ENCODE results near the gene IGLL5.

Gene IGLL5

GRCh38 chr22:22888571-22889353 lies 1.1 kb downstream of the IGLL5 start:
- Histone ChIP-seq H3K36me3 (ENCODE audit: control insufficient read depth, insufficient read depth, low read length) (no peaks in the 10 kb centered on the region), H3K27ac (ENCODE audit: low read depth, low read length) (no peak overlapping the region), H3K9ac (ENCODE audit: low read depth, low read length) (no peak overlapping the region), H3K27me3 (ENCODE audit: control insufficient read depth, insufficient read depth, low read length) (peaks cover 42% of the 10 kb centered on the region), H3K4me3 (ENCODE audit: low read depth, low read length) (no peak overlapping the region), H3K4me1 (ENCODE audit: control insufficient read depth, insufficient read depth, low read length) (no peaks in the 10 kb centered on the region), H3K9me3 (ENCODE audit: control insufficient read depth, insufficient read depth, low read length) (no peaks in the 10 kb centered on the region)

GRCh38 chr22:22890085-22890484 lies 2.5 kb downstream of the IGLL5 start:
- H3K4me3 ChIP-seq (ENCODE audit: low read depth, low read length): no peak overlapping the region
- no peaks in the 10 kb centered on the region for H3K4me1 ChIP-seq (ENCODE audit: control insufficient read depth, insufficient read depth, low read length)
- no peaks in the 10 kb centered on the region for H3K9me3 ChIP-seq (ENCODE audit: control insufficient read depth, insufficient read depth, low read length)
- no peak overlapping the region for H3K27ac ChIP-seq (ENCODE audit: low read depth, low read length)
- H3K9ac ChIP-seq (ENCODE audit: low read depth, low read length): no peak overlapping the region
- H3K27me3 ChIP-seq (ENCODE audit: control insufficient read depth, insufficient read depth, low read length): peaks cover 47% of the 10 kb centered on the region
- no peaks in the 10 kb centered on the region for H3K36me3 ChIP-seq (ENCODE audit: control insufficient read depth, insufficient read depth, low read length)

DNA sequence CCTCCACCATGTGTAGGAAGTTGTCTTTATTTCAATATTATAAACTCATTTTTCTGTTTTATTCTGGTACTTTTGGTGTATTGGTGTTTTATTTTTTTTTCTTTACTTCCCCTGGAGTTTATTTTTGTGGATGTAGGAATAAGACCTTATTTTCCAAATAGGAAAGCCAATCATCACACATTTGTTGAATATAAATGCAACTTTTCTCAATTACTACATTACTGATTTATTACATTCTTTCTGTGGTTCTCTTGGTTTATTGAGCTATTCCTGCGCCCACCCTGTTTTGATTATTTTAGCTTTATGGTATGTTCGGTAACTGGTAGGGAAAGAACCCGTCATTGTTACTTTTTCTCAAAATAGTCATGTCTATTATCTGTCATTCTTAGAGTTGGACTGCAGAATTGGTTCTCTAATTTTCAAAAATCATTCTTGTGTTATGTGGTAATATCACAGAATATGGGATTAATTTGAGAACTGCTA lies 3.6 kb downstream of the IGLL5 start:
- Histone ChIP-seq H3K36me3 (ENCODE audit: control insufficient read depth, insufficient read depth, low read length) (no peaks in the 10 kb centered on the region), H3K4me1 (ENCODE audit: control insufficient read depth, insufficient read depth, low read length) (no peaks in the 10 kb centered on the region), H3K27me3 (ENCODE audit: control insufficient read depth, insufficient read depth, low read length) (peaks cover 48% of the 10 kb centered on the region), H3K9me3 (ENCODE audit: control insufficient read depth, insufficient read depth, low read length) (no peaks in the 10 kb centered on the region), H3K27ac (ENCODE audit: low read depth, low read length) (no peak overlapping the region), H3K9ac (ENCODE audit: low read depth, low read length) (no peak overlapping the region), H3K4me3 (ENCODE audit: low read depth, low read length) (no peak overlapping the region)

- H3K36me3 ChIP-seq (ENCODE audit: control insufficient read depth, insufficient read depth, low read length): no peaks in the 10 kb centered on the region
- no peak overlapping the region for H3K27ac ChIP-seq (ENCODE audit: low read depth, low read length)
- peaks cover 53% of the 10 kb centered on the region for H3K27me3 ChIP-seq (ENCODE audit: control insufficient read depth, insufficient read depth, low read length)
- H3K9ac ChIP-seq (ENCODE audit: low read depth, low read length): no peak overlapping the region
- no peaks in the 10 kb centered on the region for H3K9me3 ChIP-seq (ENCODE audit: control insufficient read depth, insufficient read depth, low read length)
- H3K4me1 ChIP-seq (ENCODE audit: control insufficient read depth, insufficient read depth, low read length): no peaks in the 10 kb centered on the region
- H3K4me3 ChIP-seq (ENCODE audit: low read depth, low read length): no peak overlapping the region
Observed at GRCh38 chr22:22892096-22893052, 4.8 kb downstream of the IGLL5 start.

- H3K36me3 ChIP-seq (ENCODE audit: control insufficient read depth, insufficient read depth, low read length): no peaks in the 10 kb centered on the region
- no peaks in the 10 kb centered on the region for H3K4me1 ChIP-seq (ENCODE audit: control insufficient read depth, insufficient read depth, low read length)
- peaks cover 53% of the 10 kb centered on the region for H3K27me3 ChIP-seq (ENCODE audit: control insufficient read depth, insufficient read depth, low read length)
- no peaks in the 10 kb centered on the region for H3K9me3 ChIP-seq (ENCODE audit: control insufficient read depth, insufficient read depth, low read length)
- no peak overlapping the region for H3K9ac ChIP-seq (ENCODE audit: low read depth, low read length)
- H3K27ac ChIP-seq (ENCODE audit: low read depth, low read length): no peak overlapping the region
- H3K4me3 ChIP-seq (ENCODE audit: low read depth, low read length): no peak overlapping the region
Observed at GRCh38 chr22:22893077-22893805, 5.6 kb downstream of the IGLL5 start.

DNA sequence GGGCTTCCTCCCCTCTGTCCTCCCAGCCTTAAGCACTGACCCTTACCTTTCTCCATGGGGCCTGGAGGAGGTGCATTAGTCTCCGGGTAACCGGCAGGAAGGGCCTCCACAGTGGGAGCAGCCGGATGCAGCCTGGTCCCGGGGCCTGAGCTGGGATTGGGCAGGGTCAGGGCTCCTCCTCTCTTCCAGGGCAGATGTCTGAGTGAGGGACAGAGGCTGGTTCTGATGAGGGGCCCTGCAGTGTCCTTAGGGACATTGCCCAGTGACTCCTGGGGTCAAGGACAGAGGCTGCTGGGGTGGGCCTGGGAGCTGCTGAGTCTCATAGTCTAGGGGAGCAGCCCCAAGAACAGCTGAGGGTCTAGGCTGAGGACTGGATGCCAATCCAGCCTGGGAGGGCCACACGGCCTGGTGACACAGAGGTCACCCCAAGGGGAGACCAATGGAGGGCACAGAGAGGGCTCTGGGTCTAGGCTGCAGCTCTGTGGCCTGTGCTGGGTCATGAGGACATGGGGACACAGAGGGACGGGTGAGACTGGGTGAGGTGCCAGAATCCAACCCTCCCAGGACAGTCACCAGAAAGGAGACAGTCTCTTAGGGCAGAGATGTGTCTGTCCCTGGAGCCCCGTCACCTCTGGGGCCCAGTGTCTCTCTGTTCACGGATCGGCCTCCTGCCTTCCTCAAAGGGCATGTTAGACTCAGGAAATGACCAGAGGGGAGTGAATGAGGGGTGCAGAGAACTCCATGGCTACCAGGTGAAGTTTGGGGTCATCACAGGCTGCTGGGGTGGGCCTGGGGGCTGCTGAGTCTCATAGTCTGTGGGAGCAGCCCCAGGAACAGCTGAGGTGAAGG lies 6.5 kb downstream of the IGLL5 start:
- Histone ChIP-seq H3K27me3 (ENCODE audit: control insufficient read depth, insufficient read depth, low read length) (peaks cover 53% of the 10 kb centered on the region), H3K4me1 (ENCODE audit: control insufficient read depth, insufficient read depth, low read length) (no peaks in the 10 kb centered on the region), H3K9me3 (ENCODE audit: control insufficient read depth, insufficient read depth, low read length) (no peaks in the 10 kb centered on the region), H3K36me3 (ENCODE audit: control insufficient read depth, insufficient read depth, low read length) (no peaks in the 10 kb centered on the region), H3K27ac (ENCODE audit: low read depth, low read length) (no peak overlapping the region), H3K4me3 (ENCODE audit: low read depth, low read length) (no peak overlapping the region), H3K9ac (ENCODE audit: low read depth, low read length) (no peak overlapping the region)

DNA sequence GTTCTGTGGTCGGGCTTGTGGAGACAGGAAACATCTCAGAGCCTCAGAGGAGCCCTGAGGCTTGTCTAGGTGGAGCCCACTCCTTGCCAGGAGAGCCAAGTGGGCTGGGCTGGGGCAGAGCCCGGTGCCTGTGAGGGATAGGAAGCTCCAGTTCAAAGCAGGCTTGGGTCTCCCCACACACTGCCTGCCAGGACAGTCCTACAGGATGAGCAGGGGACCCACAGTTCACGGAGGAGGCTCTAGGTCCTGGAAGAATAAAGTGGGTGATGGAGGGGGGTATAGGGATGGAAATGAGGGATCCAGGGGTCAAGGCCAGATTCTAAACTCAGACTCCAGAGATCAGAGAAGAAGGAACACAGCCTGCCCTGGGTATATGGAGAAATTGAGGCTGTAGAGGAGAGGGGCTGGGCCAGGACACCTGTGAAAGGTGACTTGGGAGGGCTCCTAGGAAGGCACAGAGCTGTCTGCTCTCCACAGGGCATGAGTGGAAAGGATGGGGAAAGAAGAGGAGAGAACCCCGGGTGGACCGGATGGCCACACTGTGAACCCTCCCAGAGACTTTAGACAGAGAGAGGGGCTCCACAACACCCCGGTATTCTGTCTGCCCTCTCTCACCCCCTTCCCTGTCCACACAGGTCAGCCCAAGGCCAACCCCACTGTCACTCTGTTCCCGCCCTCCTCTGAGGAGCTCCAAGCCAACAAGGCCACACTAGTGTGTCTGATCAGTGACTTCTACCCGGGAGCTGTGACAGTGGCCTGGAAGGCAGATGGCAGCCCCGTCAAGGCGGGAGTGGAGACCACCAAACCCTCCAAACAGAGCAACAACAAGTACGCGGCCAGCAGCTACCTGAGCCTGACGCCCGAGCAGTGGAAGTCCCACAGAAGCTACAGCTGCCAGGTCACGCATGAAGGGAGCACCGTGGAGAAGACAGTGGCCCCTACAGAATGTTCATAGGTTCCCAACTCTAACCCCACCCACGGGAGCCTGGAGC lies 7.4 kb downstream of the IGLL5 start:
- H3K4me1 ChIP-seq (ENCODE audit: control insufficient read depth, insufficient read depth, low read length): no peaks in the 10 kb centered on the region
- no peaks in the 10 kb centered on the region for H3K36me3 ChIP-seq (ENCODE audit: control insufficient read depth, insufficient read depth, low read length)
- H3K27me3 ChIP-seq (ENCODE audit: control insufficient read depth, insufficient read depth, low read length): peaks cover 51% of the 10 kb centered on the region
- no peak overlapping the region for H3K4me3 ChIP-seq (ENCODE audit: low read depth, low read length)
- H3K9me3 ChIP-seq (ENCODE audit: control insufficient read depth, insufficient read depth, low read length): no peaks in the 10 kb centered on the region
- no peak overlapping the region for H3K9ac ChIP-seq (ENCODE audit: low read depth, low read length)
- no peak overlapping the region for H3K27ac ChIP-seq (ENCODE audit: low read depth, low read length)

- Histone ChIP-seq H3K9ac (ENCODE audit: low read depth, low read length) (no peak overlapping the region), H3K4me3 (ENCODE audit: low read depth, low read length) (no peak overlapping the region), H3K36me3 (ENCODE audit: control insufficient read depth, insufficient read depth, low read length) (no peaks in the 10 kb centered on the region), H3K27ac (ENCODE audit: low read depth, low read length) (no peak overlapping the region), H3K9me3 (ENCODE audit: control insufficient read depth, insufficient read depth, low read length) (no peaks in the 10 kb centered on the region), H3K4me1 (ENCODE audit: control insufficient read depth, insufficient read depth, low read length) (no peaks in the 10 kb centered on the region), H3K27me3 (ENCODE audit: control insufficient read depth, insufficient read depth, low read length) (peaks cover 49% of the 10 kb centered on the region)
Observed at GRCh38 chr22:22895776-22896445, 8.3 kb downstream of the IGLL5 start.

DNA sequence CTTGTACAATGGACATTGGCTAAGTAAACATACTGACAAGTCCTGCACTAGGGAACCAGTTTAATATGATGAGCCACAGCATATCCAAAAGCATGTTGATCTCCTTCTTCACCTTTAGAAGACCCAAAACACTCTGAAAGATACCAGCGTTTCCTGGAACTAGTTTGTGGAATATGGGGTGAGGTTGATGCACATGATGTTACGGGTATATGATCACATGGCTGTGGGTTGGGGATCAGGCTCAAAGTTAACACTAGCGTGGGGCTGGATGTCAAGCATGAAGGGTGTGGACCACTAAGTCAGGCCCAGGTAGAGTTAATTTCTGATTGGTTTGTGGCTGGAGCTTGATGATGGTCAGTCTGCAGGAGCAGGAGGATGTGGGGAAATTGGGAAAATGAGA lies 9.0 kb downstream of the IGLL5 start:
- H3K9me3 ChIP-seq (ENCODE audit: control insufficient read depth, insufficient read depth, low read length): no peaks in the 10 kb centered on the region
- peaks cover 43% of the 10 kb centered on the region for H3K27me3 ChIP-seq (ENCODE audit: control insufficient read depth, insufficient read depth, low read length)
- no peaks in the 10 kb centered on the region for H3K36me3 ChIP-seq (ENCODE audit: control insufficient read depth, insufficient read depth, low read length)
- H3K27ac ChIP-seq (ENCODE audit: low read depth, low read length): no peak overlapping the region
- H3K4me3 ChIP-seq (ENCODE audit: low read depth, low read length): no peak overlapping the region
- H3K9ac ChIP-seq (ENCODE audit: low read depth, low read length): no peak overlapping the region
- H3K4me1 ChIP-seq (ENCODE audit: control insufficient read depth, insufficient read depth, low read length): no peaks in the 10 kb centered on the region
